HEK293 (cell line): ENCODE results near the gene TRAK1.

Experiments
- CTCF ChIA-PET: fragments of 350-600 bp; formaldehyde crosslinking; extraction: SDS; loops from one replicate; lab custom pipeline; 2021; ENCODE audit warnings: antibody characterized with exemption; lab: Yijun Ruan, JAX
- POLR2A ChIA-PET: fragments of 300-600 bp; formaldehyde crosslinking; extraction: SDS; loops from one replicate; lab custom pipeline; 2020; ENCODE audit warnings: antibody characterized with exemption, inconsistent platforms; lab: Yijun Ruan, JAX
- H3K27ac ChIP-seq: fragments of 200-500 bp; sonication (Bioruptor generic); 2 replicates; pipeline ENCODE4 v1.5.1; 2014; ENCODE audit warnings: low read depth, low read length, control low read depth, inconsistent platforms; ENCODE audit errors: extremely low read depth
- H3K36me3 ChIP-seq, 2 experiments: fragments of 200-500 bp in 1 of 2; sonication (Bioruptor generic) in 1 of 2; 1 replicate in 1 of 2; 2 replicates in 1 of 2; pipeline ENCODE4 v1.5.1; 2014 to 2017; ENCODE audit warnings: inconsistent platforms in 2 of 2, low read length in 2 of 2; ENCODE audit not compliant: control insufficient read depth in 2 of 2, insufficient read depth in 1 of 2
- H3K4me1 ChIP-seq: fragments of 200-500 bp; sonication (Bioruptor generic); 2 replicates; pipeline ENCODE4 v1.5.1; 2014; ENCODE audit warnings: mild to moderate bottlenecking, low read length, inconsistent platforms; ENCODE audit not compliant: control insufficient read depth, insufficient read depth
- H3K4me3 ChIP-seq: 2 replicates; pipeline ENCODE4 v1.5.1; 2011; ENCODE audit warnings: low read depth, mild to moderate bottlenecking, control low read depth, low read length, moderate library complexity
- H3K9me3 ChIP-seq: fragments of 200-500 bp; sonication (Bioruptor generic); 2 replicates; pipeline ENCODE4 v1.5.1; 2014; ENCODE audit warnings: low read depth, low read length, inconsistent platforms; ENCODE audit not compliant: control insufficient read depth, insufficient read depth
- AEBP2 ChIP-seq: fragments of 450-650 bp; formaldehyde crosslinking; IDR thresholded peaks from 2 replicates; pipeline ENCODE4 v1.5.1; 2016; ENCODE audit warnings: missing biosample characterization, missing genetic modification characterization, borderline replicate concordance
- EGR2 ChIP-seq: fragments of 450-650 bp; formaldehyde crosslinking; IDR thresholded peaks from 2 replicates; pipeline ENCODE4 v1.5.1; 2016; ENCODE audit warnings: low read depth, missing biosample characterization, missing genetic modification characterization
- KLF1 ChIP-seq: fragments of 450-650 bp; formaldehyde crosslinking; IDR thresholded peaks from 2 replicates; pipeline ENCODE4 v1.5.1; 2016; ENCODE audit warnings: missing biosample characterization, missing genetic modification characterization
- KLF16 ChIP-seq: fragments of 450-650 bp; formaldehyde crosslinking; IDR thresholded peaks from 2 replicates; pipeline ENCODE4 v1.5.1; 2017; ENCODE audit warnings: missing biosample characterization, missing genetic modification characterization
- SCRT2 ChIP-seq: fragments of 450-650 bp; formaldehyde crosslinking; IDR thresholded peaks from 2 replicates; pipeline ENCODE4 v1.5.1; 2016; ENCODE audit warnings: missing biosample characterization, missing genetic modification characterization
- SP2 ChIP-seq: fragments of 450-650 bp; formaldehyde crosslinking; IDR thresholded peaks from 2 replicates; pipeline ENCODE4 v1.5.1; 2016; ENCODE audit warnings: missing biosample characterization, missing genetic modification characterization
- TSHZ1 ChIP-seq: fragments of 450-650 bp; formaldehyde crosslinking; IDR thresholded peaks from 2 replicates; pipeline ENCODE4 v1.5.1; 2016; ENCODE audit warnings: missing biosample characterization, missing genetic modification characterization, borderline replicate concordance
- YY2 ChIP-seq: fragments of 450-650 bp; formaldehyde crosslinking; IDR thresholded peaks from 2 replicates; pipeline ENCODE4 v1.5.1; 2016; ENCODE audit warnings: missing biosample characterization, missing genetic modification characterization
- ZBTB1 ChIP-seq: fragments of 450-650 bp; formaldehyde crosslinking; IDR thresholded peaks from 2 replicates; pipeline ENCODE4 v1.5.1; 2016; ENCODE audit warnings: missing biosample characterization, missing genetic modification characterization
- ZBTB17 ChIP-seq: fragments of 450-650 bp; formaldehyde crosslinking; IDR thresholded peaks from 2 replicates; pipeline ENCODE4 v1.5.1; 2016; ENCODE audit warnings: missing biosample characterization, missing genetic modification characterization
- ZEB2 ChIP-seq: fragments of 450-650 bp; formaldehyde crosslinking; IDR thresholded peaks from 2 replicates; pipeline ENCODE4 v1.5.1; 2016; ENCODE audit warnings: missing biosample characterization, missing genetic modification characterization
- ZFHX2 ChIP-seq: fragments of 450-650 bp; formaldehyde crosslinking; conservative IDR thresholded peaks from 2 replicates; pipeline ENCODE4 v1.5.1; 2016; ENCODE audit warnings: missing biosample characterization, missing genetic modification characterization
- ZFP69B ChIP-seq: fragments of 450-650 bp; formaldehyde crosslinking; IDR thresholded peaks from 2 replicates; pipeline ENCODE4 v1.5.1; 2016; ENCODE audit warnings: missing biosample characterization, missing genetic modification characterization
- ZNF394 ChIP-seq: fragments of 450-650 bp; formaldehyde crosslinking; IDR thresholded peaks from 2 replicates; pipeline ENCODE4 v1.5.1; 2016; ENCODE audit warnings: missing biosample characterization, missing genetic modification characterization, mild to moderate bottlenecking, moderate library complexity, borderline replicate concordance
- ZNF488 ChIP-seq: fragments of 450-650 bp; formaldehyde crosslinking; IDR thresholded peaks from 2 replicates; pipeline ENCODE4 v1.5.1; 2016; ENCODE audit warnings: missing biosample characterization, missing genetic modification characterization
- ZNF544 ChIP-seq: fragments of 450-650 bp; formaldehyde crosslinking; IDR thresholded peaks from 2 replicates; pipeline ENCODE4 v1.5.0; 2017; ENCODE audit warnings: missing biosample characterization, missing genetic modification characterization
- ZNF585B ChIP-seq: fragments of 450-650 bp; formaldehyde crosslinking; IDR thresholded peaks from 2 replicates; pipeline ENCODE4 v1.5.1; 2016; ENCODE audit warnings: missing biosample characterization, missing genetic modification characterization
- ZNF785 ChIP-seq: fragments of 450-650 bp; formaldehyde crosslinking; IDR thresholded peaks from 2 replicates; pipeline ENCODE4 v1.5.1; 2016; ENCODE audit warnings: missing biosample characterization, missing genetic modification characterization
- TF ChIP-seq, protein P1 (sequence below): fragments of 450-650 bp; formaldehyde crosslinking; IDR thresholded peaks from 2 replicates; pipeline ENCODE4 v1.5.1; 2016; ENCODE audit warnings: missing biosample characterization, missing genetic modification characterization
- TF ChIP-seq, protein P2 (sequence below): fragments of 450-650 bp; formaldehyde crosslinking; IDR thresholded peaks from 2 replicates; pipeline ENCODE4 v1.5.1; 2017; ENCODE audit warnings: missing biosample characterization, missing genetic modification characterization

TRAK1 gene

GRCh38 chr3:42264399-42265058 lies 173.4 kb downstream of the TRAK1 start:
- Histone ChIP-seq H3K4me3 (no peak overlapping the region), H3K27ac (no peak overlapping the region), H3K9me3 (no peaks in the 10 kb centered on the region), H3K36me3 (no peaks in the 10 kb centered on the region), H3K4me1 (no peaks in the 10 kb centered on the region)
- POLR2A ChIA-PET = no interaction called here
- TF ChIP-seq ZBTB1 (tag by site-specific recombination) = no peak
- TF ChIP-seq, protein P1, sequence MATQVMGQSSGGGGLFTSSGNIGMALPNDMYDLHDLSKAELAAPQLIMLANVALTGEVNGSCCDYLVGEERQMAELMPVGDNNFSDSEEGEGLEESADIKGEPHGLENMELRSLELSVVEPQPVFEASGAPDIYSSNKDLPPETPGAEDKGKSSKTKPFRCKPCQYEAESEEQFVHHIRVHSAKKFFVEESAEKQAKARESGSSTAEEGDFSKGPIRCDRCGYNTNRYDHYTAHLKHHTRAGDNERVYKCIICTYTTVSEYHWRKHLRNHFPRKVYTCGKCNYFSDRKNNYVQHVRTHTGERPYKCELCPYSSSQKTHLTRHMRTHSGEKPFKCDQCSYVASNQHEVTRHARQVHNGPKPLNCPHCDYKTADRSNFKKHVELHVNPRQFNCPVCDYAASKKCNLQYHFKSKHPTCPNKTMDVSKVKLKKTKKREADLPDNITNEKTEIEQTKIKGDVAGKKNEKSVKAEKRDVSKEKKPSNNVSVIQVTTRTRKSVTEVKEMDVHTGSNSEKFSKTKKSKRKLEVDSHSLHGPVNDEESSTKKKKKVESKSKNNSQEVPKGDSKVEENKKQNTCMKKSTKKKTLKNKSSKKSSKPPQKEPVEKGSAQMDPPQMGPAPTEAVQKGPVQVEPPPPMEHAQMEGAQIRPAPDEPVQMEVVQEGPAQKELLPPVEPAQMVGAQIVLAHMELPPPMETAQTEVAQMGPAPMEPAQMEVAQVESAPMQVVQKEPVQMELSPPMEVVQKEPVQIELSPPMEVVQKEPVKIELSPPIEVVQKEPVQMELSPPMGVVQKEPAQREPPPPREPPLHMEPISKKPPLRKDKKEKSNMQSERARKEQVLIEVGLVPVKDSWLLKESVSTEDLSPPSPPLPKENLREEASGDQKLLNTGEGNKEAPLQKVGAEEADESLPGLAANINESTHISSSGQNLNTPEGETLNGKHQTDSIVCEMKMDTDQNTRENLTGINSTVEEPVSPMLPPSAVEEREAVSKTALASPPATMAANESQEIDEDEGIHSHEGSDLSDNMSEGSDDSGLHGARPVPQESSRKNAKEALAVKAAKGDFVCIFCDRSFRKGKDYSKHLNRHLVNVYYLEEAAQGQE = 0 out of 2 replicates have a peak, but pooled peaks have one; percentile 40
- peak; percentile 63 for TF ChIP-seq ZBTB17
- no peak for TF ChIP-seq ZNF488
- no peak for TF ChIP-seq ZNF785
- TF ChIP-seq ZFHX2 (tag by site-specific recombination) = 0 out of 2 replicates have a peak, but pooled peaks have one; percentile 15
- no peak for TF ChIP-seq ZNF394
- 0 out of 2 replicates have a peak, but pooled peaks have one; percentile 35 for TF ChIP-seq EGR2 (tag by site-specific recombination)
- TF ChIP-seq AEBP2 = no peak
- no peak for TF ChIP-seq ZNF544 (tag by site-specific recombination)
- 0 out of 2 replicates have a peak, but pooled peaks have one; percentile 17 for TF ChIP-seq SP2
- TF ChIP-seq, protein P2, sequence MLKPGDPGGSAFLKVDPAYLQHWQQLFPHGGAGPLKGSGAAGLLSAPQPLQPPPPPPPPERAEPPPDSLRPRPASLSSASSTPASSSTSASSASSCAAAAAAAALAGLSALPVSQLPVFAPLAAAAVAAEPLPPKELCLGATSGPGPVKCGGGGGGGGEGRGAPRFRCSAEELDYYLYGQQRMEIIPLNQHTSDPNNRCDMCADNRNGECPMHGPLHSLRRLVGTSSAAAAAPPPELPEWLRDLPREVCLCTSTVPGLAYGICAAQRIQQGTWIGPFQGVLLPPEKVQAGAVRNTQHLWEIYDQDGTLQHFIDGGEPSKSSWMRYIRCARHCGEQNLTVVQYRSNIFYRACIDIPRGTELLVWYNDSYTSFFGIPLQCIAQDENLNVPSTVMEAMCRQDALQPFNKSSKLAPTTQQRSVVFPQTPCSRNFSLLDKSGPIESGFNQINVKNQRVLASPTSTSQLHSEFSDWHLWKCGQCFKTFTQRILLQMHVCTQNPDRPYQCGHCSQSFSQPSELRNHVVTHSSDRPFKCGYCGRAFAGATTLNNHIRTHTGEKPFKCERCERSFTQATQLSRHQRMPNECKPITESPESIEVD (tag by site-specific recombination) = no peak
- TF ChIP-seq KLF16 (tag by site-specific recombination) = no peak
- peak; percentile 93 for TF ChIP-seq KLF1 (tag by site-specific recombination)
- TF ChIP-seq SCRT2 (tag by site-specific recombination) = 0 out of 2 replicates have a peak, but pooled peaks have one; percentile 15
- TF ChIP-seq, all 188 proteins: peak for 7
- CTCF ChIA-PET = interaction anchor here (1.3 kb wide), 1 partner anchor 17 kb away, joined by 3 read pairs; no protein-coding TSS in a partner anchor

DNA sequence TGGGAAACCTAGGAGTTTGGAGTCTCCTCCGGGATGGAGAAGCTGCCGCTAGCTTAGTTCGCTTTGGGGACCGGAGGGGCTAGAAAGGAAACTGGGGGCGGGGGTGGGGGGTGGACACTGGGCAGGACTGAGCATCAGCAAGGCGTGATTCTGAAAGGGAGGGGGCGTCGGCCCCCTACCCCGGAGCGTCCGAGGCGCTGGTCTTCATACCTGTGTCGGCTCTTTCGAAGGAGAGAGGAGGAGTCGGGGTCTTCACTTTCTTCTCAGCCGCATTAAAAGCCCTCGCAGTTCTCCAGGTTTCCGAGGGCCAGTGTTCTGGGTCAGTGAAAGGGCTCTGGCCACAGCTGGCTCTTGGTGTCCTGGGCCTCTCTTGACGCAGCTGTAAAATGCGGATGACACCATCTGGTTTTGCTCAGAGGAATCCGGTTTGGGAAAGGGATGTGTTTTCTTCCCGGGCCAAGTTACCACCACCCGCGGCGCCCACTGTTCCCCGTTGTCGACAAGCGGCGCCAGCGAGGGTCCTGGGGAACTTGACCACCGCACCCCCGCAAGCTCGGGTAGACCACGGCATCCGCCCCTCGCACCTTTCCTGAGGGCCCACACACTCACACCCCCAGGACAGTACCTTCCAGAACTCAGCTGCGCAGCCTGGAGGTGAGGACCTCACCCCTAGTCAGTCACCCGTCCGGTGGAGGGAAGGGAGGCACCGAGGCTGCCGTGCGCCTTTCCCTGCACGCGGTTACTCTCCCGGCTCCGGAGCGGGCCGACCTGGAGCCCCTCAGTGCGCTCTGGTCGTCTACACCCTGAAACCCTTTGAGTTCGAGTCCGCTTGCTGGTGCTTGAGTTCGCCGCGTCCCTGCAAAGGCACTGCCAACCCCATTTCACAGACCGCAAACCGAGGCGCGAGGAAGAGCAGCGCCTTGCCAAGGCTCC lies 174.2 kb downstream of the TRAK1 start:
- H3K4me3 ChIP-seq = no peak overlapping the region
- no peak overlapping the region for H3K27ac ChIP-seq
- POLR2A ChIA-PET = no interaction called here
- no peaks in the 10 kb centered on the region for H3K4me1 ChIP-seq
- H3K9me3 ChIP-seq = no peaks in the 10 kb centered on the region
- CTCF ChIA-PET = interaction anchor here (0.7 kb wide), 1 partner anchor 615 kb away, joined by 3 read pairs; no protein-coding TSS in a partner anchor
- H3K36me3 ChIP-seq = no peaks in the 10 kb centered on the region
- TF ChIP-seq ZFP69B (tag by site-specific recombination) (no peak), ZEB2 (tag by site-specific recombination) (no peak), TSHZ1 (tag by site-specific recombination) (no peak), YY2 (tag by site-specific recombination) (no peak), ZNF585B (tag by site-specific recombination) (no peak)
- TF ChIP-seq, protein P2 (tag by site-specific recombination) = no peak
